ENCODE results near the gene ZNF214.

DNA sequence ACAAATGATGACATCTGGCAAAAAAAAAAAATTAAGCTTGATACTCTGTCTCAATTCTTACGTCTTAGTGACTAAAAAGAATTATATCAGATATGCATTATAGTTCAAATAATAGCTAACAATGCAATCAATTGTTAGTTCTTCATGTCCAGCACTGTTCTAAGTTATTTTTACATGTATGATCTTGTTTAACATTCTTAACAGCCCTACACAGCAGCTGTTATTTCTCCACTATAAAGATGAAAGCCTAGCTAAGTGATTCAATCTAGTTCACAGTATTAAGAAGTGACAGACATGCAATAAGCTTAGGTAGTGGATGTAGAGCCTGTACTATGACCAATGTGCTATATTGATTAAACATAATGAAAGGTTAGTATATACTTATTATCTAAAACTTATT is 4.1 kb downstream of the ZNF214 start:
- no peak for TF ChIP-seq CTCF (IDR thresholded peaks at IDR 0.05)
- TF ChIP-seq POLR2A (IDR thresholded peaks at IDR 0.05) = no peak

All from uterus (tissue), 2 donors.